ENCODE measurements around the gene CRHBP.
"Not testable (repeated sequence)": the region's sequence is repeated elsewhere in the genome, so short reads cannot be mapped to it uniquely, and the experiment has no call there.

Gene CRHBP, protein sequence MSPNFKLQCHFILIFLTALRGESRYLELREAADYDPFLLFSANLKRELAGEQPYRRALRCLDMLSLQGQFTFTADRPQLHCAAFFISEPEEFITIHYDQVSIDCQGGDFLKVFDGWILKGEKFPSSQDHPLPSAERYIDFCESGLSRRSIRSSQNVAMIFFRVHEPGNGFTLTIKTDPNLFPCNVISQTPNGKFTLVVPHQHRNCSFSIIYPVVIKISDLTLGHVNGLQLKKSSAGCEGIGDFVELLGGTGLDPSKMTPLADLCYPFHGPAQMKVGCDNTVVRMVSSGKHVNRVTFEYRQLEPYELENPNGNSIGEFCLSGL

DNA sequence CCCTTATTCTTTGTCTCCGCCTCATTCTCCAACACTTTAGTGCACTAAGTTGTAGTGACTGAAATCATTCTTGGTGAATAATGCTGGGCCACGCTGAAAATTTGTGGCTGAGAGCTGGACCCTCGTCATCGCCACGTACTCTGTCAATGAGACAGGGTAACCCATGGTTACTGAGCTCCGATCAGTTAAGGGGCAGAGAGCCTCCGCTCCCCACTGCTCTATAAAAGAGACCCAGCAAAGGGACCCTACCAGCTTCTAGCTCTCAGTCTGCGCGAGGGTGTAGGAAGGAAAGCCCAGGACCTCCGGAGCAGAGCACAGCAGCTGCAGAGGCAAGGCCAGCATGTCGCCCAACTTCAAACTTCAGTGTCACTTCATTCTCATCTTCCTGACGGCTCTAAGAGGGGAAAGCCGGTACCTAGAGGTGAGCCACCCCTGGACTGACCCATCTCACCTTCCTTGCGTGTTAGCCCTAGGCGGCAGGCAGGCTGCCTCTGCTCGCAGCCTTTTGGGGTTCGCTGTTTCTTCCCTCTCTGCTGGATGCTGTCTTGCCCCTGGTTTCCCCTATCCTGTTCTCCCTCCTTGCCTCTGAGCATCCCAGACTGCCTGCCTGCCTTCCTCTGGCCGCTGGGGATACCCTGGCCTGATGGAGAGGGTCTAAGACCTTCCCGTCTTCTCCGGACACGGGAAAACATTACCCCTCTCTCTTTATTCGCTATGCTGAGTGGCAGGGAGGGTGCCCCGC lies at the start of gene CRHBP:
Gene CRHBP (plus strand): TSS at position 251 of the 742 bp plus-strand sequence. CDS start 90 bp downstream, at position 341.
- no peak for DNase-seq

DNA sequence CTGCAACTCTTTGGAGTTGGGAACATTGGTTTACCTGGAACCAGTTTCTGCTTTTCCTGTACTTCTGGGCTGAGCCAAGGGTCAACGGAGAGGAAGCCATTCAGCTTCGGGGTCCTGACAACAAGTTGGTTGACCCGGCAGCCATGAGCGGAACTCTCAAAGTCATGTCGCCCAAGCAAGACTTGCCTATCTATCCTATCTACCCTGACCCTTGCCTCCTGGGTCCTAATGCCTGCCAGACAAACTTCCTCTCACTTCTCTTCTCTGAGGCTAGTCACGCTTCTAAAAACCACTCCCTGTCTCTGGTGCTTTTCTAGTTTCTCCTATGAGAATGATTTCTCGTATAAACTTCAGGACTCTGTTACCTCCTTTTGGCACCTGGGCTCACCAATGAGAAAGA lies 44.7 kb upstream of the CRHBP start:
- no peak for DNase-seq

DNA sequence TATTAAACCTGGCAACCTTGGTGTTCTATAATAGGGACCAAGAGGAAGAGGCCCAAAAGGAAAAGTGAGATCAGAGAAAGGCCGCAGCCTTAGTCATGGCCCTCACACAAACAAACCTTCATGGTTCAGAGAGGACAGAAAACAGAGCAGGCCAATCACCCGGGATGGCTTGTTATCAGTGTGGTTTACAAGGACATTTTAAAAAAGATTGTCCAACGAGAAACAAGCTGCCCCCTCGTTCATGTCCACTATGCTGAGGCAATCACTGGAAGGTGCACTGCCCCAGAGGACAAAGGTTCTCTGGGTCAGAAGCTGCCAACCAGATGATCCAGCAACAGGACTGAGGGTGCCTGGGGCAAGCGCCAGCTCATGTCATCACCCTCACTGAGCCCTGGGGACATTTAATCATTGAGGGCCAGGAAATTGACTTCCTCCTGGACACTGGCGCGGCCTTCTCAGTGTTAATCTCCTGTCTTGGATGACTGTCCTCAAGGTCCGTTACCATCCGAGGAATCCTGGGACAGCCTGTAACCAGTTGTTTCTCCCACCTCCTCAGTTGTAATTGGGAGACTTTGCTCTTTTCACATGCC lies 42.4 kb upstream of the CRHBP start:
- DNase-seq, result not testable (repeated sequence)

DNA sequence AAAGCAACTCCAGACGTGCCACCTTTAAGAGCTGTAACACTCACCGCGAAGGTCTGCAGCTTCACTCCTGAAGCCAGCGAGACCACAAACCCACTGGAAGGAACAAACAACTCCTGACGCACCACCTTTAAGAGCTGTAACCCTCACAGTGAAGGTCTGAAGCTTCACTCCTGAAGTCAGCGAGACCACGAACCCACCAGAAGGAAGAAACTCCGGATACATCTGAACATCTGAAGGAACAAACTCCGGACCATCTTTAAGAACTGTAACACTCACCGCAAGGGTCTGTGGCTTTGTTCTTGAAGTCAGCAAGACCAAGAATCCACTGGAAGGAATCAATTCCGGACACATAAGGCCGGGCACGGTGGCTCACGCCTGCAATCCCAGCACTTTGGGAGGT lies 38.2 kb upstream of the CRHBP start:
- DNase-seq, result not testable (repeated sequence)

DNA sequence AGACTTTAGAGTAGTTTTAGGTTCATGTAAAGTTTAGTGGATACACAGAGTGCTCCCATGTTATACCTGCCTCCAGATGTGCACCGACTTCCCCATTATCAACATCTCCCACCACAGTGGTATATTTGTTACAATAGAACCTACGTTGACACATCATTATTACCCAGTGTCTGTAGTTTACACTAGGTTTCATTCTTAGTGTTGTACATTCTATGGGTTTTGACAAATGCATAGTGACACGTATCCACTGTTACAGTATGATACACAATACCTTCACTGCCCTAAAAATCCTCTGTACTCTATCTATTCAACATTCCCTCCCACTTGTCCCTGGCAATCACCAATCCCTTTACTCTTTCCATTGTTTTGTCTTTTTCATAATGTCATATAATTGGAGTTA lies 34.3 kb upstream of the CRHBP start:
- DNase-seq, result no peak

DNA sequence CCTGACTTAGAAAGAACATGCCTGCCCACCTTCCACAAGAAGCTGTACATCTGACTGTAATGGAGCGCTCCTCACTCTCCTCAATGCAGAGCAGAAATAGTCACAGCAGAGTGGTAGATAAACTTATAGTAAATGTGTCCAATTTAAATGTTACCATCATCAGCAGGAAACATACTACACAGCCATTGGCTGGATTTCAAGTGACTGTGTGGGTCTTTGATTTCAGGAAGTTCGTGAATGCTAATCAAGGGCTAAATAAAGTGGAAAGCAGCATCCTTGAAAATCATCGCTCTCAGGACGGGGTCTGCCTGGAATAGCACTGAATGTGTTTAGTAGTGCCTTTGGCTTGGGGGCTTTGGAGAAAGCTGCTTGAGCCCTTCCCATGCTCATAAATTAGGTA lies 32.4 kb upstream of the CRHBP start:
- DNase-seq, result no peak

DNA sequence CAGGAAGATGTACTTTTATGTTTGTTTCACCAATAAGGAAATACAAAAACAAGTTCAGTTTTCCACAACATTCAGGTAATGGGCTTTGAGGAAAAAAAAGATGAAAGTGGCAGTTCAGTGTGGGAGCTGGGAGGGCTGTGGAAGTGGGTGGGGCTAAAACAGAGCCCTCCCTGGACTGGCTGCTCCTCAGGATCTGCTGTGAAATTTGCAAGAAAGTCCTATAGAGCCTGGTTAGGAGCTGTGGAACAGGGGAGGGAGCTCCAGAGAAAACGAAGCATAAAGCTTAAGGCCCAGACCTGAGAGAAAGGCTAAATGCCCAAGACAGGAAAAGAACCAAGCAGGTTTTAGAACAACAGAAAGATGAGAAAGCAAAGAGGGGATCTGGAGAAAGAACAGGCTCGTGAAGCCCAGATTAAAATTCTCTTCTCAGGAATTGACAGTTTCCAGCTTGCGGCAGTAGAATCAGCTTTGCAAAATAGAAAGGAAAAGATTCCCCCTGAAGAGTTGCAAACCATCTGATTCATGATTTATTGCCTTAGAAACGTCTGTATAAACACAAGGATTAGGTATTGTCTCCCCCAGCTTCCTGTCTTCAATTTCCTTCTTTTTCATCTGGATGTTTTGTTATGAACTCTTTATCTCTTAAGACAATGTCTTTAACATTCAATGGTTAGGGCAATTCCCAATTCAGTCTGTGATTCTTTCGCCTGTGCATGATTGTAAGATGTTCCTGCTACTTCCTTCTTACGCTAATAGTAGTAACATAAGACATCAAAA lies 26.3 kb upstream of the CRHBP start:
- no peak for DNase-seq

DNA sequence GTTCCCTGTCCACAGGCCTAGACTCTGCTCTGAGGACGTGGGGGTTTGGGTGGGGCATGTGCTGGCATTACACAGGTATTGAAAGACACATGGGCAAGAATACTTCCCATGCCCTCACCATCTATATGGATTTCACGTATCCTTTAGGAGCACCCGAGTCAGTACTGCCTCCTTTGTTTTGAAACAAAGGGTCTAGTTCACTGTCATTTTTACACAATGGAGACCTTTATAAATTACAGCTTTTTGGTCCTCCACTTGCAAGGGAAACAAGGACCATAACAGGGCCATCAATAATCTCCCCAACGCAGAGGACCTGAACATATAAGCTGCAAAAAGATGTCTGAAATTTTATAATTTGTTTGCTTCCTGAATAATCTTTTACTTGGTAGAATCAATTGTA lies 24.9 kb upstream of the CRHBP start:
- no peak for DNase-seq

DNA sequence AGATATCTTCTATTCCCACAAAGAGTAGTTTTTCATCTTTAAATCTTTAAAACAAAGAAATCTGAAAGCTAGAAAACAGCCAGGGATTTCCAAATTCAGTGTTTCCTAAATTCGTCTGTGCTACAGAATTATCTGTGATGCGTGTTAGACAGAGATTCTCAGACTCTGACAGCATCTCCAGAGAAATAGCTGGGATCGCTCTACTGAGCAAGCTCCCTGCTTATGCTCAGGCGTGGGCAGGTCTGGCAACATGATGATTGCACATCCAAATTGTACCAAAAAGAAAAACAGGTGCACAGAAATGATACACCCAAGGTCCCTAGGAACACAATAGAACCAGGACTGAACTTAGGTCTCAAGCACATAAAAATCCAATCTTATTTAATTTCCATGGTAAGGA lies 22.8 kb upstream of the CRHBP start:
- DNase-seq, result no peak

DNA sequence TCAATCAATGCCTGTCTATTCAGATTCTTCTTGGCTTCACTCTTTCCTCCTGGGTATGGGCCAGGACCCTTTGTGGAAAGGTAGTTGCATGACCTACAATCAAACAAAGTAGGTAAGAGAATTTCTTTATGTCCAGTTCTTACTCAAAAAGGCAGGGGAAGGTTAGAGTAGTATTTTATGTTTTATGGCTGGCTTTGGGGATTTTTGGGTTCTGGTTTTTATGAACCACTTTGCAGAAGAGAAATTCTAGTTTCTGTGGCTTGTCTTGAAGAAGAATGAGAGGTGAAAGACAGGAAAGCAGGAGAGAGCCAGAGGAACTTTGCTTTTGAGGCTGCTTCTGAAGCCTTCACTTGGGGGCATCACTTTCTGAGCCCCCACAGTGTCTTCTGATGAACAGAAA lies 14.7 kb upstream of the CRHBP start:
- no peak for DNase-seq

DNA sequence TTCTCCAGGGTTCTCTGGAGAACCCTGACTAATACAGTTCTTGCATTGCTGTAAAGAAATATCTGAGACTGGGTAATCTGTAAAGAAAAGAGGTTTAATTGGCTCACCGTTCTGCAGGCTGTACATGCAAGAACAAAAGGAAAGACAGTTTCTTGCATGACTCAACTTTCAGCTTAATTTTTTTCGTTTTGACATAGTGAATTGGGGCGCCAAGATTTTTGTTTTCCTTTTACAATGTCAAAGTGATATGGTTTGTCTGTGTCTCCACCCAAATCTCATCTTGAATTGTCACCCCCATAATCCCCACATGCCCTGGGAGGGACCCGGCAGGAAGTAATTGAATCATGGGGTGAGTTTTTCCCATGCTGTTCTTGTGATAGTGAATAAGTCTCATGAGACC lies 11.8 kb upstream of the CRHBP start:
- no peak for DNase-seq

DNA sequence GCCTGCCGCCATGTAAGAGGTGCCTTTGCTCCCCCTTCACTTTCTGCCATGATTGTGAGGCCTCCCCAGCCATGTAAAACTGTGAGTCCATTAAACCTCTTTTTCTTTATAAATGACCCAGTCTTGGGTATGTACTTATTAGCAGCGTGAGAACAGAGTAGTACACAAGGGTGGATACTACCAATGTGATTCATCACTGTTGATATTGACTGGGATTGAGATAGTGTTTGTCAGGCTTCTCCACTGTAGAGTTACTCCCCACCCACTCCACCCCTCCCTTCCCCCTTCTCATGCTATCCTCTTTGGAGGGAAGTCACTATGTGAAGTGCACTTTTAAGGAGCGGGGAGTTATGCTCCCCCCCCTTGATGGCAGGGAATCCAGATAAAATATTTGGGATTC lies 11.4 kb upstream of the CRHBP start:
- no peak for DNase-seq

DNA sequence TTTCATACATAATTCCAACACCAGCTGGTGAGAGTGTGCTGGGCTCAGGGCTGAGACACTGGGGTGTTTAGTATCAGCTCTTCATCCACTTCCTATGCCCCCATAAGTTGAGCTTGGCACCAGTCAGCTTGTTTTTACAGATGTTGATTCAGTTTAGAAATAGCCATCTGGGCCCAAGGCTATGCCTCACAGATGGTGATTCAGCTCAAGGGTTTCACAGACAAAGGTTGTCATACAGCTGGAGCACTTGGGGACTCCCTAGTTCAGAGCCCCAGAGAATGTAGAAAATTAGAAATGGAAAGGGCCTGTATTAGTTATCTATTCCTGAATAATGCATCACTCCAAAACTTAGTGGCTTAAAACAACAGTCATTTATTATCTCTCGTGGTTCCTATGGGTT lies 10.3 kb upstream of the CRHBP start:
- no peak for DNase-seq

DNA sequence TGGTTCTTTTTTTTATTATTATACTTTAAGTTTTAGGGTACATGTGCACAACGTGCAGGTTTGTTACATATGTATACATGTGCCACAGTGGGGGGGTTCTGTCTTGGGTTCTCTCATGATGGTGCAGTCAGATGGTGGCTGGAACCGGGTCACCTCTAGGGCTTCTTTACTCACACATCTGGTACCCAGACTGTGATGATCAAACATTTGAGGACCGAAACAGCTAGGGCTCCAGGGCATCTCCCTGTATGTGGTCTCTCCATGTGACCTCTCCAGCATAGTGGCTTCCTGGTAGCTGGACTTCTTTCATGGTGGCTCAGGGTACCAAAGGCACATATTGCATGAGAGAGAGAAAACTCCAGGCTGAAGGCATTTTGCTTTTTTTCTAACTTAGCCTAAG lies 9.8 kb upstream of the CRHBP start:
- DNase-seq, result no peak

DNA sequence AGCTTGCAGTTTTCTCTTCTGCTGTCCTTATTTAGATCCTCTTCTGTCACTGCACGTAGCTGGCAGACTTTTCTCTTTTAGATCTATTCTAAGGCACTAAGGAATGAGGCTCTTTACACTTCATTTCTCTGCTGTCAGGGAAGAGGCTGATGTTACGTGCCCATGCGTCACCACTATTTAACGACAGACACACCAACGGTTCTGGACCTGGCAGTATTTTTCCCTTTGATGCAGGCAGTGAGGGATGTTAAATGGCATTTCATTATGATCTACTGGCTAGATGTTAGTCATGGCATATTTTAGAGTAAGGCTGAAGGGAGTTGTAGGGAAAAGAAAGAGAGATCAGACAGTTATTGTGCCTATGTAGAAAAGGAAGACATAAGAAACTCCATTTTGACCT lies 8.2 kb upstream of the CRHBP start:
- DNase-seq, result no peak

DNA sequence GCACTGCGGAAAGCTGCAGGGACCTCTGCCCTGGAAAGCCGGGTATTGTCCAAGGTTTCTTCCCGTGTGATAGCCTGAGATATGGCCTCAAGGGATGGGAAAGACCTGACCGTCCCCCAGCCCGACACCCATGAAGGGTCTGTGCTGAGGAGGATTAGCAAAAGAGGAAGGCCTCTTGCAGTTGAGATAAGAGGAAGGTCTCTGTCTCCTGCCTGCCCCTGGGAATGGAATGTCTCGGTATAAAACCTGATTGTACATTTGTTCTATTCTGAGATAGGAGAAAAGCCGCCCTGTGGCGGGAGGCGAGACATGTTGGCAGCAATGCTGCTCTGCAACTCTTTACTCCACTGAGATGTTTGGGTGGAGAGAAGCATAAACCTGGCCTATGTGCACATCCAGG lies 7.6 kb upstream of the CRHBP start:
- not testable (repeated sequence) for DNase-seq

DNA sequence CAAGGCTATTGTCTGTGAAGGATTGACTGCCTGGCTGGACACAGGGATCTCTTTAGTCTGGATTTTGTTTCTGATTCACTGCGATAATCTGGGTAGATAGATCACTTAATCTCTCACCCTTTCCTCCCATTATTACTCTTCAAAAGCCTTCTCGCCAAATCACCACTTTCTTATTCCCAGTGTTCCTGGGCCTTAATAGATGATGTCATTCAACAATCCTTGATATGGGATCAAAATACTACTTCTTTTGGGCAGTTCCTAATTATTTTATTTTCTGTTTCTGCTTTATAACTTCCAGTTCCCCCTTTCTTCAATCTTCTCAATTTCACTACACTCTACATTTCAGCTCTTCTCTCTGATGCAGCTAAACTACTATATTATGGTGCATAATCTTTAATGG lies 6.8 kb upstream of the CRHBP start:
- no peak for DNase-seq

DNA sequence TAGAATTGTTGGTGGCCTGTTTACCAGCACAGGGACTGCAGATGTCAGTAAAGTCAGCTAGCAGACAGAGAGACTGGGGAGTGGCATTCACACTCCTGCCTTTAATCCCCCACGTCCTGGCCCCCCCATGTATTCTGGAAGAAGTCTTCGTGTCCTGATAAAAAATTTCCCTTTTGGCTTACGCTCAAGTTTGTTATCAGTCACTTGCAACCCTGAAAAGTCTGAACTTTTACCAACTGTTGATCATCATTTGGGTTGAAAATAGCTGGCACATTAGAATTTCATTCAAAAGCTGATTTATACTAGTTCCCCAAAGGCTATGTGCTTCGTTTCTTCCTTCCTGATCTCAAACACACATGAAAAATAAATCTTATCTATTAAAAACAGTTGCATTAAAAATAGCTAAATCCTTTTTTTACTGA lies 5.8 kb upstream of the CRHBP start:
- DNase-seq, result no peak

DNA sequence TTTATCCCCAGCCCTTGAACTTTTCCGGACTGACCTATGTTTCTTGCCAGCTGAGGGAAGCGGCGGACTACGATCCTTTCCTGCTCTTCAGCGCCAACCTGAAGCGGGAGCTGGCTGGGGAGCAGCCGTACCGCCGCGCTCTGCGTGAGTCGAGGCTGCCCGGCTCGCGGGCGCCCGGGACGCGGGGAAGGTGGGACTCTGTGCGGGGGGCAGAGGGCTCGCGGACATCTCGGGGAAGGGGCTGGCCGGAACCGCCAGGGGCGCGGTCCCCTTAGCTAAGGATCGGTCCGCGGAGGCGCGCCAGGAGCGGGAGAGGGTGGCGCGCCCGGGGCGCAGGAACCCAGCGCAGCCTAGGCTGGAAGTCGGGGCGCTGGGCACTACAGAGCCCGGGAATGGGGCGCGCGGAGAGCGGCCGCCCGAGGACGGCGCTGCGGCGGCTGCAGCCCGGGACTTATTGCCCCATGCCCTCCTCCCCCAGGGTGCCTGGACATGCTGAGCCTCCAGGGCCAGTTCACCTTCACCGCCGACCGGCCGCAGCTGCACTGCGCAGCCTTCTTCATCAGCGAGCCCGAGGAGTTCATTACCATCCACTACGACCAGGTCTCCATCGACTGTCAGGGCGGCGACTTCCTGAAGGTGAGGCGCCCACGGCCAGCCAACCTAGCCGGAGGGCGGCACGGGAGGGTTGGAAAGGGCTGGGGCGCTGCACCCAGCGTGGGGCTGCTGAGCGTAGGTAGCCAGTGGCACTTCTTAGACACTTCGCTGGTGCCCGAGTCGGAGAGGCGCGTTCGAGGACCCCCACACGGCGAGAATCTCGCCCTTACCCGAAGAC lies 922 bp downstream of the CRHBP start:
- no peak for DNase-seq

DNA sequence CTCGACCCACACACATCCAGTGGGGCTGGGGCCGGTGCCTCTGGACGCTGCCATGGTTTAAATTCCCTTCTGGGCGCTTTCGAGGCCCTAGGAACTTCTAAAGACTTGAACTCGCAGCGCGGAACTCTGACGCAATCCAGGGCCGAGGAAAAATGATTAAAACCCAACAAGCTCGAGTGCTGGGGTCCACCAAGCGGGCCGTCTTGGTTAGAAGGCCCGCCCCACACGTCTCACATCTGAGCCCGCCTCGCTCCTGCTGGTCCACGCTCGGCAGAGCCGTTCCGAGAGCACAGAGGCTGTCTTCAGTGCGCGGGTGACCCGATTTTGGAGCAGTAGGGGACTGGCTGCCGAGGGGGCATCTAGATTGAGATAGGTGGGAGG lies 1.5 kb downstream of the CRHBP start:
- no peak for DNase-seq

DNA sequence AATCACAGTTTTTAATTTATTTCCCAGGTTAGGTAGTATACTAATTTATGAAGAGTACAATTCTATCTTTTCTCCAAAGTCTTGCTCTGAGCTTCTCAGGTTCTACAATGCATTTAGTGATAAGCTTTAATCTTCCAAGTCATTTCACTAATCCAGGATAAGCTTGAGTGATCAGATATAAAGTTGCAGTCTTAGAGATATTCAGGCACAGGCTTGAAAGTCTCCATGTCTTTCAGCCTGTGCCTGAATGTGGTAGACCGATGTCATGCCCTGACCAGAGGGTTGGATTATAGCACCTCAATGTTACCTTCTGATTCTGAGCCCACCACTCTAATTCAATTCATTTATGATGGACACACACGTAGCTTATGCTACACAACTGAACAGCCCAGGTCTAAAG lies 3.2 kb downstream of the CRHBP start:
- no peak for DNase-seq

DNA sequence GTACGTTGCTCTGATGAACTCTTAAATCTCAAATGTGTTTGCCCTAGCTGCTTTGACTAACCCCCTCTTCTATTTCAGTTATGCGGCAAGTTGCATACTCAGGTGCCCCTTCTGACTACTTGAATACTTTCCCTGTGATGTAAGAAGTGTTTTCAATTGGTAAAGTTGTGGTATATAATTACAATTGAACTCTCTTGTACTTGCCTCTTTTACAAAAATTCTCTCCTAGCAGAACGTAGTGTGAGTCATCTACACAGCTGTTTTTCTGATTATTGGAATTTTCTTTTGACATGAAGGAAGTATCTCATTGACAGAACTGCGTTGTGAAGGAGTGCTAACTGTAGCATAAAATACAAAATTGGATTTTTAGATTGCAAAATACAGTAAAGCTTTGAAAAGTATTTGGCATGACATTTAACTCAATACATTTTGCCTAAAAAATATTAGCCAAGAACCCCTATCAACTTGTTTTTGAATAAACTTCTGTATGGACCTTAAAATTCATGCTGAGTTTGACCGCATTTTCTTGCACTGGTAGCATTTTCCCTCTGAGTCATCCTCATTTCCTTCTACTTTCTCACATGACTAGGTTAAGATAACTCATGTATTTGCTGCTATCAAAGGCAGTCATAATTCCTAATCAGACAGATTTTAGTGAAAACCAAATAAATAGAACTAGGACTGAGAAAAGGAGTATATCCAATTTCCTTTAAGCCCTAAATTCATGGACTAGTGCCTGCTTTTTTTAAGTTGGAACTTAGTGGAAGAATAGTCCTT lies 6.3 kb downstream of the CRHBP start:
- DNase-seq, result no peak

All from DMS79 (cell line).